ENCODE results near the gene NXF1. TPM values are rescaled to one million over a fixed set of nuclear protein-coding genes. Genes with fewer than 3 reads are reported as not detected.
"Not testable (repeated sequence)": the region's sequence is repeated elsewhere in the genome, so short reads cannot be mapped to it uniquely, and the experiment has no call there.

The NXF1 gene
- total and polyA plus RNA-seq, 4 donors: 17.3 to 38.3 (median 32.7) TPM

- Histone ChIP-seq H3K4me1 (ENCODE audit: control insufficient read depth in 4 of 4, insufficient read depth in 4 of 4, low read length in 3 of 4) (peaks cover 4 to 12% (median 9%) of the 10 kb centered on the region in 4 donors), H3K4me3 (ENCODE audit: low read depth in 1 of 3, low read length in 3 of 3) (no peak overlapping the region), H3K36me3 (ENCODE audit: control insufficient read depth in 4 of 4, insufficient read depth in 3 of 4, low read depth in 1 of 4, low read length in 3 of 4) (peaks cover 2 to 11% (median 4%) of the 10 kb centered on the region in 4 donors), H3K9me3 (ENCODE audit: control insufficient read depth in 4 of 4, low read length in 3 of 4) (no peaks in the 10 kb centered on the region), H3K27me3 (ENCODE audit: control insufficient read depth in 4 of 4, insufficient read depth in 4 of 4, low read length in 3 of 4) (no peaks in the 10 kb centered on the region), H3K27ac (ENCODE audit: low read depth in 1 of 2, low read length in 2 of 2) (no peak overlapping the region), H3K9ac (ENCODE audit: low read depth in 1 of 2, low read length in 2 of 2) (no peak overlapping the region)
- DNase-seq (ENCODE audit: low spot score): no peak
- TF ChIP-seq FOXA2 (IDR thresholded peaks at IDR 0.05) (no peak), MAX (IDR thresholded peaks at IDR 0.05) (no peak), REST (IDR thresholded peaks at IDR 0.05) (no peak), NR2F2 (IDR thresholded peaks at IDR 0.05) (no peak), JUND (IDR thresholded peaks at IDR 0.05) (no peak), FOXA1 (IDR thresholded peaks at IDR 0.05) (no peak), SP1 (IDR thresholded peaks at IDR 0.05) (no peak), TAF1 (conservative IDR thresholded peaks at IDR 0.05) (no peak), RAD21 (IDR thresholded peaks at IDR 0.05) (no peak), CTCF (IDR thresholded peaks at IDR 0.05; ENCODE audit: low read depth, low read length, missing input control) (no peak), RXRA (IDR thresholded peaks at IDR 0.05) (no peak), YY1 (IDR thresholded peaks at IDR 0.05) (no peak), HNF4G (IDR thresholded peaks at IDR 0.05) (no peak), ATF3 (IDR thresholded peaks at IDR 0.05) (no peak), GABPA (IDR thresholded peaks at IDR 0.05 in 1 of 2, conservative IDR thresholded peaks at IDR 0.05 in 1 of 2) (no peak), HNF4A (conservative IDR thresholded peaks at IDR 0.05) (no peak)
- 97% methylated on average over 14 of the region's 14 CpGs for WGBS
Measured at GRCh38 chr11:62752177-62752785, 53.0 kb downstream of the NXF1 start.

GRCh38 chr11:62749931-62750330 is 55.3 kb downstream of the NXF1 start:
- not testable (repeated sequence) for H3K27ac ChIP-seq (ENCODE audit: low read depth in 1 of 2, low read length in 2 of 2); H3K27me3 ChIP-seq (ENCODE audit: control insufficient read depth in 4 of 4, insufficient read depth in 4 of 4, low read length in 3 of 4); H3K9me3 ChIP-seq (ENCODE audit: control insufficient read depth in 4 of 4, low read length in 3 of 4); H3K4me3 ChIP-seq (ENCODE audit: low read depth in 1 of 3, low read length in 3 of 3); DNase-seq (ENCODE audit: low spot score); H3K9ac ChIP-seq (ENCODE audit: low read depth in 1 of 2, low read length in 2 of 2)
- Histone ChIP-seq H3K4me1 (ENCODE audit: control insufficient read depth in 4 of 4, insufficient read depth in 4 of 4, low read length in 3 of 4) (peaks cover 4 to 12% (median 9%) of the 10 kb centered on the region in 4 donors), H3K36me3 (ENCODE audit: control insufficient read depth in 4 of 4, insufficient read depth in 3 of 4, low read depth in 1 of 4, low read length in 3 of 4) (peaks cover 2 to 11% (median 4%) of the 10 kb centered on the region in 4 donors)
- WGBS: 96% methylated on average over 5 of the region's 5 CpGs

Measured in liver (tissue), 9 donors.